Measurements from ENCODE around the gene TREML2. TPM values are rescaled to one million over a fixed set of nuclear protein-coding genes. Genes with fewer than 3 reads are reported as not detected.

TREML2 gene
- total and polyA plus RNA-seq, 2 experiments from 2014 or later = not detected

- Histone ChIP-seq H3K4me1 (ENCODE audit: insufficient read depth) (no peaks in the 10 kb centered on the region), H3K9me2 (ENCODE audit: insufficient read depth) (no peaks in the 10 kb centered on the region), H3K9ac (no peak overlapping the region), H3K9me3 (ENCODE audit: low read depth) (no peaks in the 10 kb centered on the region), H3K27me3 (replicated peaks; ENCODE audit: insufficient read depth) (peaks cover 5% of the 10 kb centered on the region; the same call in 1 of the 2 replicates), H2AFZ (no peak overlapping the region), H3K36me3 (ENCODE audit: low read depth) (no peaks in the 10 kb centered on the region), H3K4me2 (ENCODE audit: unreplicated experiment) (no peak overlapping the region), H3K79me2 (ENCODE audit: insufficient read depth) (no peaks in the 10 kb centered on the region), H3F3A (ENCODE audit: insufficient read depth) (no peaks in the 10 kb centered on the region), H3K4me3 (no peak overlapping the region), H3K27ac (no peak overlapping the region), H4K20me1 (ENCODE audit: insufficient read depth) (no peaks in the 10 kb centered on the region)
- TF ChIP-seq EZH2 (IDR thresholded peaks at IDR 0.05; ENCODE audit: insufficient read depth, poor library complexity, severe bottlenecking) (no peak), EZH2phosphoT487 (IDR thresholded peaks at IDR 0.05; ENCODE audit: insufficient read depth, low read depth) (no peak)
- in situ Hi-C loops (cut with MboI) = no loop called here
- no peak for DNase-seq
- WGBS, 2 experiments (ENCODE audit: low coverage in 1 of 2, low lambda C conversion rate in 2 of 2, missing lambda C conversion rate in 2 of 2) = 33 to 39% methylated on average over 5 to 8 of the region's 8 CpGs
Observed at GRCh38 chr6:41201764-41202173, 820 bp upstream of the TREML2 start.

GRCh38 chr6:41200296-41200900, 551 bp downstream of the TREML2 start:
- H3K4me2 ChIP-seq (ENCODE audit: unreplicated experiment) = no peak overlapping the region
- in situ Hi-C loops (cut with MboI) = no loop called here

GRCh38 chr6:41199552-41200246, 1.2 kb downstream of the TREML2 start:
- Histone ChIP-seq H3K27me3 (replicated peaks; ENCODE audit: insufficient read depth) (no peaks in the 10 kb centered on the region), H3K4me2 (ENCODE audit: unreplicated experiment) (no peak overlapping the region), H2AFZ (no peak overlapping the region), H3F3A (ENCODE audit: insufficient read depth) (no peaks in the 10 kb centered on the region), H3K9me2 (ENCODE audit: insufficient read depth) (no peaks in the 10 kb centered on the region), H3K9ac (no peak overlapping the region), H3K9me3 (ENCODE audit: low read depth) (no peaks in the 10 kb centered on the region), H3K4me3 (no peak overlapping the region), H3K4me1 (ENCODE audit: insufficient read depth) (no peaks in the 10 kb centered on the region), H3K27ac (no peak overlapping the region), H4K20me1 (ENCODE audit: insufficient read depth) (no peaks in the 10 kb centered on the region), H3K36me3 (ENCODE audit: low read depth) (no peaks in the 10 kb centered on the region), H3K79me2 (ENCODE audit: insufficient read depth) (no peaks in the 10 kb centered on the region)
- WGBS, 2 experiments (ENCODE audit: low coverage in 1 of 2, low lambda C conversion rate in 2 of 2, missing lambda C conversion rate in 2 of 2) = 0 to 13% methylated on average over 1 of the region's 1 CpG
- DNase-seq = no peak
- in situ Hi-C loops (cut with MboI) = no loop called here
- TF ChIP-seq EZH2phosphoT487 (IDR thresholded peaks at IDR 0.05; ENCODE audit: insufficient read depth, low read depth) = no peak
- no peak for TF ChIP-seq EZH2 (IDR thresholded peaks at IDR 0.05; ENCODE audit: insufficient read depth, poor library complexity, severe bottlenecking)

More at GRCh38 chr6:41200296-41200900, 551 bp downstream of the TREML2 start:
- DNase-seq = peak; percentile 26
- no peak overlapping the region for H3K9ac ChIP-seq
- H3K4me3 ChIP-seq = no peak overlapping the region
- no peaks in the 10 kb centered on the region for H3F3A ChIP-seq (ENCODE audit: insufficient read depth)
- peak overlapping the region; percentile 24; the same call in 1 of the 2 replicates for H2AFZ ChIP-seq
- 44 to 75% methylated on average over 2 of the region's 2 CpGs for WGBS, 2 experiments (ENCODE audit: low coverage in 1 of 2, low lambda C conversion rate in 2 of 2, missing lambda C conversion rate in 2 of 2)
- H3K9me3 ChIP-seq (ENCODE audit: low read depth) = no peaks in the 10 kb centered on the region
- no peaks in the 10 kb centered on the region for H3K79me2 ChIP-seq (ENCODE audit: insufficient read depth)
- no peaks in the 10 kb centered on the region for H3K4me1 ChIP-seq (ENCODE audit: insufficient read depth)
- H3K9me2 ChIP-seq (ENCODE audit: insufficient read depth) = no peaks in the 10 kb centered on the region
- no peaks in the 10 kb centered on the region for H4K20me1 ChIP-seq (ENCODE audit: insufficient read depth)
- H3K27me3 ChIP-seq (replicated peaks; ENCODE audit: insufficient read depth) = peaks cover 2% of the 10 kb centered on the region; the same call in 1 of the 2 replicates
- H3K36me3 ChIP-seq (ENCODE audit: low read depth) = no peaks in the 10 kb centered on the region
- no peak for TF ChIP-seq EZH2phosphoT487 (IDR thresholded peaks at IDR 0.05; ENCODE audit: insufficient read depth, low read depth)
- TF ChIP-seq EZH2 (IDR thresholded peaks at IDR 0.05; ENCODE audit: insufficient read depth, poor library complexity, severe bottlenecking) = no peak
- H3K27ac ChIP-seq = no peak overlapping the region

- no peak for DNase-seq
- Histone ChIP-seq H3K4me1 (ENCODE audit: insufficient read depth) (no peaks in the 10 kb centered on the region), H3K4me2 (ENCODE audit: unreplicated experiment) (no peak overlapping the region), H2AFZ (no peak overlapping the region), H4K20me1 (ENCODE audit: insufficient read depth) (no peaks in the 10 kb centered on the region), H3K79me2 (ENCODE audit: insufficient read depth) (no peaks in the 10 kb centered on the region), H3F3A (ENCODE audit: insufficient read depth) (no peaks in the 10 kb centered on the region), H3K9me2 (ENCODE audit: insufficient read depth) (no peaks in the 10 kb centered on the region), H3K4me3 (no peak overlapping the region), H3K27ac (no peak overlapping the region), H3K36me3 (ENCODE audit: low read depth) (no peaks in the 10 kb centered on the region), H3K9me3 (ENCODE audit: low read depth) (no peaks in the 10 kb centered on the region), H3K9ac (no peak overlapping the region), H3K27me3 (replicated peaks; ENCODE audit: insufficient read depth) (no peaks in the 10 kb centered on the region)
- no peak for TF ChIP-seq EZH2 (IDR thresholded peaks at IDR 0.05; ENCODE audit: insufficient read depth, poor library complexity, severe bottlenecking)
- no peak for TF ChIP-seq EZH2phosphoT487 (IDR thresholded peaks at IDR 0.05; ENCODE audit: insufficient read depth, low read depth)
- in situ Hi-C loops (cut with MboI) = no loop called here
- 69 to 79% methylated on average over 3 of the region's 3 CpGs for WGBS, 2 experiments (ENCODE audit: low coverage in 1 of 2, low lambda C conversion rate in 2 of 2, missing lambda C conversion rate in 2 of 2)
Observed at GRCh38 chr6:41197234-41197633, 3.7 kb downstream of the TREML2 start.

All from GM23248 (cell line).